ENCODE data around the gene SPATA3. TPM values are rescaled to one million over a fixed set of nuclear protein-coding genes. Genes with fewer than 3 reads are reported as not detected.
A peak's percentile ranks its signal among the peaks of the same experiment; 100 is the strongest.
"Not testable (repeated sequence)": the region's sequence is repeated elsewhere in the genome, so short reads cannot be mapped to it uniquely, and the experiment has no call there.

Gene SPATA3
- polyA plus RNA-seq, 3 donors from 2014 or later = not detected

GRCh38 chr2:230957756-230958391 is 38.0 kb upstream of the SPATA3 start:
- Mint-ChIP-seq H3K36me3 (peaks cover 0 to 4% (median 0%) of the 10 kb centered on the region in 3 donors), H3K4me1 (peaks cover 11 to 16% of the 10 kb centered on the region in 2 donors), H3K27ac (peak overlapping the region in 1 of 6 donors; percentile 72), H3K27me3 (ENCODE audit: low read depth in 3 of 3) (peaks cover 11 to 39% (median 27%) of the 10 kb centered on the region in 3 donors), H3K9me3 (peaks cover 0 to 4% (median 0%) of the 10 kb centered on the region in 6 donors), H3K4me3 (peak overlapping the region; percentile 67 to 83 (median 74))
- no peak for DNase-seq

- peaks cover 0 to 4% (median 0%) of the 10 kb centered on the region in 3 donors for H3K36me3 Mint-ChIP-seq
- H3K9me3 Mint-ChIP-seq = peaks cover 0 to 1% (median 0%) of the 10 kb centered on the region in 6 donors
- H3K27me3 Mint-ChIP-seq (ENCODE audit: low read depth in 3 of 3) = peaks cover 11 to 36% (median 23%) of the 10 kb centered on the region in 3 donors
- no peak overlapping the region for H3K27ac Mint-ChIP-seq
- H3K4me3 Mint-ChIP-seq = no peak overlapping the region
- DNase-seq = no peak
- H3K4me1 Mint-ChIP-seq = peaks cover 11 to 16% of the 10 kb centered on the region in 2 donors
Observed at GRCh38 chr2:230958820-230959756, 36.8 kb upstream of the SPATA3 start.

GRCh38 chr2:230960026-230960425 is 35.9 kb upstream of the SPATA3 start:
- no peak for DNase-seq
- Mint-ChIP-seq H3K4me1 (peaks cover 11 to 16% of the 10 kb centered on the region in 2 donors), H3K9me3 (peaks cover 0 to 1% (median 0%) of the 10 kb centered on the region in 6 donors), H3K36me3 (peaks cover 0 to 3% (median 0%) of the 10 kb centered on the region in 3 donors), H3K27ac (no peak overlapping the region), H3K4me3 (no peak overlapping the region), H3K27me3 (ENCODE audit: low read depth in 3 of 3) (peaks cover 11 to 29% (median 23%) of the 10 kb centered on the region in 3 donors)

- Mint-ChIP-seq H3K4me1 (peaks cover 11 to 16% of the 10 kb centered on the region in 2 donors), H3K27me3 (ENCODE audit: low read depth in 3 of 3) (peaks cover 11 to 26% (median 20%) of the 10 kb centered on the region in 3 donors)
Observed at GRCh38 chr2:230961091-230961491, 34.8 kb upstream of the SPATA3 start.

GRCh38 chr2:230964136-230964730 is 31.7 kb upstream of the SPATA3 start:
- Mint-ChIP-seq H3K9me3 (peaks cover 0 to 2% (median 0%) of the 10 kb centered on the region in 6 donors), H3K4me1 (no peaks in the 10 kb centered on the region), H3K36me3 (no peaks in the 10 kb centered on the region), H3K27ac (no peak overlapping the region), H3K4me3 (no peak overlapping the region), H3K27me3 (ENCODE audit: low read depth in 3 of 3) (peaks cover 8 to 25% (median 10%) of the 10 kb centered on the region in 3 donors)
- DNase-seq = no peak

More at GRCh38 chr2:230961091-230961491, 34.8 kb upstream of the SPATA3 start:
- no peak for DNase-seq
- H3K4me3 Mint-ChIP-seq = no peak overlapping the region
- no peak overlapping the region for H3K27ac Mint-ChIP-seq
- H3K36me3 Mint-ChIP-seq = no peaks in the 10 kb centered on the region
- H3K9me3 Mint-ChIP-seq = peaks cover 0 to 1% (median 0%) of the 10 kb centered on the region in 6 donors

- Mint-ChIP-seq H3K4me1 (peaks cover 2 to 3% of the 10 kb centered on the region in 2 donors), H3K36me3 (no peaks in the 10 kb centered on the region), H3K27me3 (ENCODE audit: low read depth in 3 of 3) (peaks cover 8 to 18% (median 10%) of the 10 kb centered on the region in 3 donors), H3K4me3 (no peak overlapping the region), H3K9me3 (peaks cover 0 to 2% (median 0%) of the 10 kb centered on the region in 6 donors), H3K27ac (no peak overlapping the region)
- no peak for DNase-seq
Observed at GRCh38 chr2:230967113-230967512, 28.8 kb upstream of the SPATA3 start.

GRCh38 chr2:230968314-230968713 is 27.6 kb upstream of the SPATA3 start:
- H3K4me3 Mint-ChIP-seq, H3K36me3 Mint-ChIP-seq, H3K9me3 Mint-ChIP-seq, DNase-seq: not testable (repeated sequence)
- Mint-ChIP-seq H3K4me1 (peaks cover 6 to 10% of the 10 kb centered on the region in 2 donors), H3K27me3 (ENCODE audit: low read depth in 3 of 3) (peaks cover 8 to 15% (median 12%) of the 10 kb centered on the region in 3 donors), H3K27ac (peak overlapping the region in 1 of 6 donors; percentile 14)

GRCh38 chr2:230968921-230969658 is 26.8 kb upstream of the SPATA3 start:
- no peak overlapping the region for H3K4me3 Mint-ChIP-seq
- DNase-seq = no peak
- peaks cover 11 to 20% (median 16%) of the 10 kb centered on the region in 3 donors for H3K27me3 Mint-ChIP-seq (ENCODE audit: low read depth in 3 of 3)
- no peak overlapping the region for H3K27ac Mint-ChIP-seq
- no peaks in the 10 kb centered on the region for H3K36me3 Mint-ChIP-seq
- H3K9me3 Mint-ChIP-seq = peaks cover 0 to 2% (median 0%) of the 10 kb centered on the region in 6 donors
- peaks cover 13 to 18% of the 10 kb centered on the region in 2 donors for H3K4me1 Mint-ChIP-seq

GRCh38 chr2:230969659-230970015 is 26.3 kb upstream of the SPATA3 start:
- H3K9me3 Mint-ChIP-seq = peaks cover 0 to 2% (median 0%) of the 10 kb centered on the region in 6 donors
- no peak overlapping the region for H3K4me3 Mint-ChIP-seq
- peaks cover 17 to 25% (median 22%) of the 10 kb centered on the region in 3 donors for H3K27me3 Mint-ChIP-seq (ENCODE audit: low read depth in 3 of 3)
- H3K36me3 Mint-ChIP-seq = no peaks in the 10 kb centered on the region
- DNase-seq = no peak
- peaks cover 18 to 23% of the 10 kb centered on the region in 2 donors for H3K4me1 Mint-ChIP-seq
- H3K27ac Mint-ChIP-seq = no peak overlapping the region

- Mint-ChIP-seq H3K9me3 (peaks cover 0 to 2% (median 0%) of the 10 kb centered on the region in 6 donors), H3K27ac (peak overlapping the region in 3 of 6 donors; percentile 40 to 51 (median 42)), H3K4me1 (peaks cover 39 to 45% of the 10 kb centered on the region in 2 donors), H3K36me3 (no peaks in the 10 kb centered on the region), H3K4me3 (no peak overlapping the region), H3K27me3 (ENCODE audit: low read depth in 3 of 3) (peaks cover 19 to 28% (median 21%) of the 10 kb centered on the region in 3 donors)
- no peak for DNase-seq
Observed at GRCh38 chr2:230972046-230972445, 23.9 kb upstream of the SPATA3 start.

- peak; percentile 87 to 93 (median 89) for DNase-seq
- no peaks in the 10 kb centered on the region for H3K9me3 Mint-ChIP-seq
- no peaks in the 10 kb centered on the region for H3K36me3 Mint-ChIP-seq
- H3K27ac Mint-ChIP-seq = peak overlapping the region; percentile 78 to 100 (median 98)
- H3K4me1 Mint-ChIP-seq = peaks cover 39 to 46% of the 10 kb centered on the region in 2 donors
- H3K4me3 Mint-ChIP-seq = peak overlapping the region; percentile 68 to 88 (median 84)
- H3K27me3 Mint-ChIP-seq (ENCODE audit: low read depth in 3 of 3) = peaks cover 17 to 19% (median 19%) of the 10 kb centered on the region in 3 donors
Observed at GRCh38 chr2:230974096-230974913, 21.6 kb upstream of the SPATA3 start.

- H3K27me3 Mint-ChIP-seq (ENCODE audit: low read depth in 3 of 3) = peaks cover 13 to 19% (median 14%) of the 10 kb centered on the region in 3 donors
- H3K36me3 Mint-ChIP-seq = no peaks in the 10 kb centered on the region
- peak overlapping the region in 5 of 6 donors; percentile 11 to 97 (median 40) for H3K27ac Mint-ChIP-seq
- no peak for DNase-seq
- peak overlapping the region in 2 of 5 donors; percentile 51 for H3K4me3 Mint-ChIP-seq
- H3K4me1 Mint-ChIP-seq = peaks cover 46 to 56% of the 10 kb centered on the region in 2 donors
- no peaks in the 10 kb centered on the region for H3K9me3 Mint-ChIP-seq
Observed at GRCh38 chr2:230975927-230976326, 20.0 kb upstream of the SPATA3 start.

All from immature natural killer cell (primary cell).